Endodermal cell (in vitro differentiated cells): ENCODE results near the gene CDH6. TPM values are rescaled to one million over a fixed set of nuclear protein-coding genes. Genes with fewer than 3 reads are reported as not detected.

Experiments used
- DNase-seq: peaks from one replicate; pipeline ENCODE4 v3.0.0-alpha.2; 2017
- H3K27ac ChIP-seq: 2 replicates; pipeline ENCODE4 v1.5.1; 2013; ENCODE audit warnings: mild to moderate bottlenecking, low read depth, low read length, moderate library complexity
- H3K27me3 ChIP-seq: 2 replicates; pipeline ENCODE4 v1.6.1; 2013; ENCODE audit warnings: mild to moderate bottlenecking, low read length, moderate library complexity; ENCODE audit not compliant: insufficient read depth, control insufficient read depth, poor library complexity, severe bottlenecking
- H3K36me3 ChIP-seq: 2 replicates; pipeline ENCODE4 v1.7.0; 2013; ENCODE audit warnings: mild to moderate bottlenecking, low read length, moderate library complexity; ENCODE audit not compliant: control insufficient read depth, insufficient read depth
- H3K4me1 ChIP-seq: one replicate; pipeline ENCODE4 v1.7.0; 2013; ENCODE audit warnings: low read length; ENCODE audit not compliant: control insufficient read depth, insufficient read depth
- H3K4me3 ChIP-seq: 2 replicates; pipeline ENCODE4 v1.5.1; 2013; ENCODE audit warnings: mild to moderate bottlenecking, low read length, moderate library complexity
- H3K9ac ChIP-seq: 2 replicates; pipeline ENCODE4 v1.6.1; 2013; ENCODE audit warnings: mild to moderate bottlenecking, low read length, moderate library complexity; ENCODE audit not compliant: poor library complexity, severe bottlenecking; ENCODE audit errors: extremely low read depth
- H3K9me3 ChIP-seq: 2 replicates; pipeline ENCODE4 v1.6.1; 2013; ENCODE audit warnings: mild to moderate bottlenecking, low read length, moderate library complexity; ENCODE audit not compliant: control insufficient read depth
- H3K27ac Mint-ChIP-seq: 2 replicates; pipeline ENCODE4 v1.8.0; 2020; ENCODE audit warnings: mixed read lengths
- H3K27me3 Mint-ChIP-seq: 2 replicates; pipeline ENCODE4 v1.8.0; 2021; ENCODE audit warnings: mild to moderate bottlenecking, mixed read lengths; ENCODE audit not compliant: insufficient read depth
- H3K36me3 Mint-ChIP-seq: 2 replicates; pipeline ENCODE4 v1.8.0; 2020; ENCODE audit warnings: low read depth, mixed read lengths
- H3K4me1 Mint-ChIP-seq: 2 replicates; pipeline ENCODE4 v1.8.0; 2020; ENCODE audit warnings: mixed read lengths
- H3K4me3 Mint-ChIP-seq: 2 replicates; pipeline ENCODE4 v1.8.0; 2020; ENCODE audit warnings: mild to moderate bottlenecking, moderate library complexity, mixed read lengths
- H3K9me3 Mint-ChIP-seq: 2 replicates; pipeline ENCODE4 v1.8.0; 2020; ENCODE audit warnings: mild to moderate bottlenecking, mixed read lengths
- CTCF ChIP-seq: fragments of 200-600 bp; sonication (generic); conservative IDR thresholded peaks from 2 replicates; pipeline ENCODE4 v1.5.0; 2021; ENCODE audit warnings: antibody characterized with exemption, mild to moderate bottlenecking
- WGBS, 2 experiments: methylation state at CpG; one replicate each; pipeline versions ENCODE4 v1.1.5 to v1.1.7; 2013; ENCODE audit warnings: missing lambda C conversion rate in 2 of 2, mixed read lengths in 1 of 2; ENCODE audit not compliant: insufficient coverage in 1 of 2, insufficient read length in 1 of 2; 5-methylcytosine and 5-hydroxymethylcytosine counted together
- total RNA-seq, 2 donors: library from RNA; stranded (reverse); fragmentation: NEBNext Ultra II Directional in 1 of 2; extraction: Animal tissue kit (Norgen Biotek cat#: 25700) in 1 of 2; gene quantifications; 2 replicates in 1 of 2; 3 replicates in 1 of 2; pipeline ENCODE4 v1.2.1, GENCODE V29; 2021

The CDH6 gene
- total RNA-seq, 2 donors from 2014 or later: 1.1 TPM

GRCh38 chr5:31226651-31227050 is 33.2 kb downstream of the CDH6 start:
- Histone ChIP-seq H3K27me3 (no peaks in the 10 kb centered on the region), H3K36me3 (no peaks in the 10 kb centered on the region), H3K4me1 (no peaks in the 10 kb centered on the region), H3K9me3 (no peaks in the 10 kb centered on the region), H3K27ac (no peak overlapping the region), H3K4me3 (no peak overlapping the region), H3K9ac (no peak overlapping the region)
- no peaks in the 10 kb centered on the region for H3K9me3 Mint-ChIP-seq
- peaks cover 1% of the 10 kb centered on the region for H3K4me1 Mint-ChIP-seq
- 95 to 100% methylated on average over 5 of the region's 5 CpGs for WGBS, 2 experiments
- H3K36me3 Mint-ChIP-seq: no peaks in the 10 kb centered on the region
- DNase-seq: no peak
- H3K4me3 Mint-ChIP-seq: no peak overlapping the region
- H3K27ac Mint-ChIP-seq: no peak overlapping the region
- no peak for TF ChIP-seq CTCF
- no peaks in the 10 kb centered on the region for H3K27me3 Mint-ChIP-seq

- Histone ChIP-seq H3K9ac (no peak overlapping the region), H3K36me3 (no peaks in the 10 kb centered on the region), H3K4me1 (no peaks in the 10 kb centered on the region), H3K9me3 (no peaks in the 10 kb centered on the region), H3K27me3 (no peaks in the 10 kb centered on the region), H3K4me3 (no peak overlapping the region), H3K27ac (no peak overlapping the region)
- DNase-seq: no peak
- Mint-ChIP-seq H3K27ac (no peak overlapping the region), H3K36me3 (no peaks in the 10 kb centered on the region), H3K9me3 (no peaks in the 10 kb centered on the region), H3K4me3 (no peak overlapping the region), H3K27me3 (no peaks in the 10 kb centered on the region), H3K4me1 (peaks cover 2% of the 10 kb centered on the region)
- WGBS, 2 experiments: 67 to 91% methylated on average over 1 to 2 of the region's 2 CpGs
- no peak for TF ChIP-seq CTCF
Observed at GRCh38 chr5:31229266-31229665, 35.8 kb downstream of the CDH6 start.

- 90 to 100% methylated on average over 4 to 5 of the region's 6 CpGs for WGBS, 2 experiments
- H3K4me3 Mint-ChIP-seq: no peak overlapping the region
Observed at GRCh38 chr5:31231177-31231838, 37.8 kb downstream of the CDH6 start.

More at GRCh38 chr5:31231177-31231838, 37.8 kb downstream of the CDH6 start:
- no peak overlapping the region for H3K27ac Mint-ChIP-seq
- TF ChIP-seq CTCF: no peak
- Histone ChIP-seq H3K27ac (no peak overlapping the region), H3K27me3 (no peaks in the 10 kb centered on the region), H3K36me3 (no peaks in the 10 kb centered on the region), H3K4me1 (no peaks in the 10 kb centered on the region), H3K4me3 (no peak overlapping the region), H3K9ac (no peak overlapping the region), H3K9me3 (no peaks in the 10 kb centered on the region)
- H3K9me3 Mint-ChIP-seq: no peaks in the 10 kb centered on the region
- peaks cover 2% of the 10 kb centered on the region for H3K4me1 Mint-ChIP-seq
- H3K36me3 Mint-ChIP-seq: no peaks in the 10 kb centered on the region
- DNase-seq: no peak
- no peaks in the 10 kb centered on the region for H3K27me3 Mint-ChIP-seq
